ENCODE measurements around the gene PHF21B. TPM values are rescaled to one million over a fixed set of nuclear protein-coding genes. Genes with fewer than 3 reads are reported as not detected.
"Not testable (repeated sequence)": the region's sequence is repeated elsewhere in the genome, so short reads cannot be mapped to it uniquely, and the experiment has no call there.

Gene PHF21B
- total RNA-seq, 1 donor from 2014 or later: not detected

DNA sequence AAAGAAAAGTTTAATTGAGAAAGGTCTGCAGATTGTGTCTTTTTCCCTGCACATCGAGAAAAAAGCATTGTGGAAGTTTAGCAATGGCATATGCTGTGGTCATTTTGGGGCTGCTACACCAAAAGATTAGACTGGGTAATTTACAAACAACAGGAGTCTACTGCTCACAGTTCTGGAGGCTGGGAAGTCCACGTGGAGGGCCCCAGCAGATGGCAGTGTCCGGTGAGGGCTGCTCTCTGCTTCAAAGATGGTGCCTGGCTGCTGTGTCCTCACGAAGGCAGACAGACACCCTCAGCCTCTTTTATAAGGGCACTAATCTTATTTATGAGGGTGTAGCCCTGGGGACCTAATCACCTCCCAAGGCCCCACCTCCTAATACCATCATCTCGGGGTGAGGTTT is 21.1 kb downstream of the PHF21B start:
- ATAC-seq: no peak

DNA sequence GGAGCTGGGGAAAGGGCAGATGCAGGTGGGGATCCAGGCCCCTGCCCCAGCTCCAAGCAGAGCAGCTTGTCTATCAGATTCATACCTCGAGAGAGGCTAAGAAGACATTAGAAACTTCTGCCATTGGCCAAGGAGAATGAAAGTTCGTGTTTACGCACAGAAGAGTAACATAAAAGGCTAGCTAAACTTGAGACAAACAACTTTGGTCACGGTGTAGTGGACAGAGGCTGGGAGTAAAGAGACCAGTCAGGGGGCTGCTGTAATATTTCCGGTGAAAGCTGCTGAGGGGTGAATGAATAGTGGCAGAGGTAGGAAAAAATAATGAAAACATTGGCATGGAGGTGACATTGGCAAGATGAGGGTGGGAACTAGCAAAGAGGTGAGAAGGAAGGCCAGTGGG is 22.9 kb downstream of the PHF21B start:
- no peak for ATAC-seq

DNA sequence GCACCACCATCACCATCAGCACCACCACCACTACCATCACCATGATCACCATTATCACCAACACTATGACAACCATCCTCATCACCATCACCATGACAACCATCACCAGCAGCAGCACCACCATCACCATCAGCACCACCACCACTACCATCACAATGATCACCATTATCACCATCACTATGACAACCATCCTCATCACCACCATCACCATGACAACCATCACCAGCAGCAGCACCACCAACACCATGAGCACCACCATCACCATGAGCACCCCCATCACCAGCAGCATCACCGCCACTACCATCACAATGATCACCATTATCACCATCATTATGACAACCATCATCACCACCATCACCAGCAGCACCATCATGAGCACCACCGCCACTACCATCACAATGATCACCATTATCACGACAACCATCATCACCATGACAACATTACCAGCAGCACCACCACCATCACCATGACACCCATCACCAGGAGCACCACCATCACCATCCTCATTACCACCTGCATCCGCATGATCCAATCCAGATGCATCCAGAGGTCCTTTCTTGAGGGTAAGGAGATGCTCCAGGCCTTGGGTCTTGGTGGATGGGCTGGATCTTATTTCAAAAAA is 23.8 kb downstream of the PHF21B start:
- ATAC-seq: no peak

DNA sequence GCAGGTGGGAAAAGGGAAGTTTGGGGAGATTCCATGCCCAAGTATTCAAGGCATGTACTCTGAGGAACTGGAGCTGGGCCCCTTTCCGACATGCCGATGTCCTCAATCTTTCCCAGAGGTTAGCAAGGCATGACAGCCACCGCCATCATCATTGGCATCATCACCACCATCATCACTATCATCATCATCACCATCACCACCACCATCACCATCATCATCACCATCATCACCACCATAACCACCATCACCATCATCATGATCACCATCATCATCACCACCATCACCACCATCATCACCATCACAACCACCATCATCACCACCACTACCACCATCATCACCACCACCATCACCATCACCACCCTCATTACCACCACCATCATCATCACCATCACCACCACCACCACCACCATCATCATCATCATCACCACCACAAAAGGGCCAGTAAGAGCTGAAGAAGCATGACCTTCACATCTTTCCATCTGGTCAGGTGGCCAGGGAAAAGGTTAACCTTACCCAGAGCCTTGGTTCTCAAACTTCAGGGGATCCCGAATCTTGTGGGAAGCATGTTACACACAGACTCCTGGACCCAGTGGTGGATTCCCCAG is 25.8 kb downstream of the PHF21B start:
- no peak for ATAC-seq

DNA sequence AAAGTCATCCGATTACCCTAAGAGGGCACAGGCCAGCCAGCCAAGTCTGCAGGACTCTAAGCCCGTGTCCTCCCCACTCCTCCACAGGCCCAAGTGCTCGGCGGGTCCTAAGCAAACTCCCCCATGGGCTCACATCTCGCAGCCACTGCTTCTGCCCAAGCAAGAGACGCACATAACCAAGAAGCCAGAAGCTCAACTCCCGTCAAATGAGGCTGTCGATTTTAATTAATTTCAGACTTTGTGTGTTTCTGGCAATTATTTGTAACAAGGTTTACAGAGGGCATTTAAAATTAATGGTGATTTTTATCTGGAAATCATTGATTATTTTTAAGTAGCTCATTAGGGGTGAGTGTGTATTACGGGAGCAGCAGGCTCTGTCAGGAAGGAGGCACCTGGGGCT is 27.4 kb downstream of the PHF21B start:
- no peak for ATAC-seq

DNA sequence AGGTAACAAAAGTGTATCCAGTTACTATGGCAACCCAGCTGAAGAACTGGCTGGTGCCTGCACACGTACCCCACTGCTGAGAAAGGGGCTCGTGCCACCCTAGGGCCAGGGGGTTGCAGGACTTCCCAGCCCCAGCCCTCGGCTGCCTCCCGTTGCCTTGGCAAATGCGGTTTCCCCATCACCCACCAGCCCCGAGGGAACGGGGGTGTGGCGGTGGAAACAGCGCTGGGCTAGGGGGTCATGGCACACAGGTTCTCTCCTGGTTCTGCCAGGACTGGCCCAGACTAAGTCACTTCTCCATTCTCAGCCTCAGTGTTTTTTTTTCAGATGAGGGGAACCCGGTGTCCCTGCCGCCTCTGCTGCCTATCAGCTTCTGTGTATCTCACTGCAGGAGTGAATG is 27.9 kb downstream of the PHF21B start:
- no peak for ATAC-seq

DNA sequence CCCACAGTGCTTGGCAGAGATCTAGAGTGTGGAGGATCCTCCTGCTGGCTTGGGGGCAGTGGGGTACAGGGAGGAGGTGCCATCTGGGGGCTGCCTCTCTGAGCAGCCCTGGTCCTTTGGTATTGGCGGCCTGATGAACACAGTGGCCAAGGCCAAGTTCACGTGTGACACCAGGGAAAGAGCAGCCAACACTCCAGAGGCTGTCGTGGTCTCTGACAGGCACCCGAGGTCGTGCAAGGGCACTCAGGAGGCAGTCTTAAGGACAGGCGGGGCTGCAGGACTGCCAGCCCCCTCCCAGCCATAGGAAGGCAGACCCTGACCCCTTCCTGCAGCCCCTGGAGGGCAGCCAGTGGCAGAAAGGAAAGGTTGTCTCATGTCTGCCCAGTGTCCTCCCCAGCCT is 30.7 kb downstream of the PHF21B start:
- ATAC-seq: no peak

DNA sequence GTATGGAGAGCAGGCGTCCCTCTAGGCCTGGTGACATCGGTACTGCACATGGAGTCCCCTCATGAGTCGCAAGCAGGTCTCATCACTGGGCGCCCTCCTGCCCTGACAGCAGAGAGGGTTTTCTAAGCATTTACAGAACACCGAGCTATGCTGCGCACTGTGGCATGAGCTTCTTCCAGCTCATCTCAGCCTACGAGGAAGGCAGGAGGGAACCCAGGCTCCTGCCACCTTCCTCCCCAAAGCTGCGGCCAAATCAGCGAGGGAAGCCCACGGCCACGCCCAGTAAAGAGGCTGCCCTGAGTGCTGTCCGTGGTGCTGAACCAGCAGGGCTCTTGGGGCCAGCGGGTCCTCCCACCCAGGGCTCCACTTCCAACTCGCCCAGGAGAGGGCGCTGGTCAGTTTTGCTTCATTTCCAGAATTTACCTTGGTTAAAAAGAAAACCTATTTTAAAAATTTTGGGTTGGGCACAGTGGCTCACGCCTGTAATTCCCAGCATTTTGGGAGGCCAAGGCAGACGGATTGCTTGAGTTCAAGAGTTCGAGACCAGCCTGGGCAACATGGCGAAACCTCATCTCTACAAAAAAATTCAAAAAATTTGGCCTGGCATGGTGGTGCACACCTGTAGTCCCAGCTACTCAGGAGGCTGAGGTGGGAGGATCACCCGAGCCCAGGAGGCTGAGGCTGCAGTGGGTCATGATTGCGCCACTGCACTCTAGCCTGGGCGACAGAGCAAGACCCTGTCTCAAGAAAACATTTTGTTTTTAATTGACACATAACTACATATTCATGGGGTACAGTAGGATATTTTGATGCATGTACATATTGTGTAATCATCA is 34.2 kb downstream of the PHF21B start:
- ATAC-seq: peak; percentile 92

DNA sequence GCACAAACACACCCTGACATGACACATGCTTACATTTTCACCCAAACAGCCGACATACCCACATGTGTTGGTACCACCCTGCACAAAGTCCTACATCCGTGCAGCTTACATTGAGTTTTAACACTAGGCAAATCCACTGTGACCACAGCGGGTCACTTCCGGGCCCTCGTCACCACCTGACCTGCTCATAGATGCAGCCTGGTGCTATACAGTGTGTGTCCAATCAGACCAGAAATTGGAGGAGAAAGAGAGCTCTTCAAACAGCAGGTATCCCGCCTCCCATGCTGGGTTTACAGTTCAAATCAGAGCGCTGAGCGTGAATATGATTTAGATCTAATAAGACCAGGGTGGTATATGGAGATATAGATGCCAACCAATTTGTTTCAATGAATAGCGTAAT is 35.4 kb downstream of the PHF21B start:
- ATAC-seq: no peak

DNA sequence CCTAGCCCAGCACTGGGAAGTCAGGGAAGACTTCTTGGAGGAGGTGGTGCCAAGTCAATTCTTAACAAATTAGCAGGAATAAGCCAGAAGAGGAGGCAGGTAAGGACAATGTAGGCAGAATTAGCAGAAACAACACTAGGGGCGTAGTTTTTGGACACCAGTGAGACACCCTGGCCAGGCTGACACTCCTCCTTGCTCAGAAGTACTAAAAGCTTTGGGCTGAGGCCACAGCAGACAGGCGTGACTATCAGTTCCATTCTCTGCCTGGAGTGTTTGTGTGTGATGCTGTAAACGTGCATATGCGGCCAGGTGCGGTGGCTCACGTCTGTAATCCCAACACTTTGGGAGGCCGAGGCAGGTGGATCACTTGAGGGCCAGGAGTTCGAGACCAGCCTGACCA is 36.0 kb downstream of the PHF21B start:
- ATAC-seq: no peak

DNA sequence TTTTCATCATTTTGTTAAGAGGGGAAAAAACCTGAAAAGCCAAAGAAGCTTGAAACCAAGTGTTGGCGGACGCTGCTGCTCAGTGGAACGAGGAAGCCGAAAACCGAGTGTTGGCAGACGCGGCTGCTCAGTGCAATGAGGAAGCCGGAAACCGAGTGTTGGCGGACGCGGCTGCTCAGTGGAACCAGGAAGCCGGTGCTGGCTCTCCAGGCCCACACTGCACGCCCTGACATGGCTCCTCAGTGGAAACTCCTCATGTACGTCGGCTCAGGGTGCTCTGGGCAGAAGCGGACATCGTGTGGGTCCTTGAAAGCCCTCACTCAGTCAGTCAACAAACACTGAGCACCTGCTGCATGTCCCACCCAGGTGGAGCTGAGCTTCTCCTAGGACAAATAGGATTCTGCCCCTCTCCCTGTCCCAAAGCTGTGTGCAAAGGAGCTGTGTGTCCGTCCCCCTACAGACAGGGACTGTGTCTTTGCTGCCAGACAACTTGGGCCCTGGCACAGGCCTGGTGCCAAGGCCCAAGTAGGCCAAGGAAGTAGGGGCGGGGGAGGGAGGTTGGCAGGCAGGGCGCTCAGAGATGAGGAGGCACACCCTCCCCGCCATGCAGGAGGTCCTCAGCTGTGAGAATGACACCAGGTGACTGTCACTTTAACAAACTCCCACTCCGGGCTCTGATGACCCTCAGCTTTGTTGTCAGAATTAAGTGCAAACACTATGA is 37.3 kb downstream of the PHF21B start:
- peak; percentile 63 for ATAC-seq

DNA sequence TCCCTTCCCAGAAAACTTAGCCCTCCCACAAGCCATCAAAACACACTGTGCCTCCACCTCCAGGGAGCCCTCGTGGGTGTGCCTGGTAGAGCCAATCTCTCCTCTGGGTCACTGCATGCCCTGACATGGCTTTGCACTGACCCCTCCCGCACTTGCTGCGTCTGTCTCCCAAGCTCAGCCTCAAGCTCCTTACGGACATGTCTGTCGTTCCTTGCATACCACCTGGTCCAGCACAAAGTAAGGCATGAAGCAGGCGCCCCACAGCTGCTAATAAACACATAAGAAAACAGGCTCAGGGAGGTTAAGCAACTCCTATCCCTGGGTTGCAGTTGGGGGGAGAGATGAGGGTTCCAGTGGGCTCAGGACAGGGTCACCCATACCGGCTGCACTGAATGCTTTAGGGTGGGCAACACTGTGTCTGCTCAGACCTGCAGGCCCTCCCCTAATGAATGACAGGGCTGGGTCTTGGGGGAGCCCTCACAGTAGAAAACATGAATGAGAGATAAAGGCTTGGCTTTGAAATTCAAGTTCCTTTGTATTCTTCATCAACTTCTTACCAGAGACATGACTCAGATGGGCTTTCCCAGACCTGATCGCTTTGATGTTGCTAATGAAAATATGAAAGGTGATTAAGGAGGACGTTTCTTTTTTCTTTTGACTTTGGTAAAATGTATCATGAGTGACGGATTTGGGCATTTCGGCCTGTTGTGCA is 38.0 kb downstream of the PHF21B start:
- peak; percentile 19 for ATAC-seq

DNA sequence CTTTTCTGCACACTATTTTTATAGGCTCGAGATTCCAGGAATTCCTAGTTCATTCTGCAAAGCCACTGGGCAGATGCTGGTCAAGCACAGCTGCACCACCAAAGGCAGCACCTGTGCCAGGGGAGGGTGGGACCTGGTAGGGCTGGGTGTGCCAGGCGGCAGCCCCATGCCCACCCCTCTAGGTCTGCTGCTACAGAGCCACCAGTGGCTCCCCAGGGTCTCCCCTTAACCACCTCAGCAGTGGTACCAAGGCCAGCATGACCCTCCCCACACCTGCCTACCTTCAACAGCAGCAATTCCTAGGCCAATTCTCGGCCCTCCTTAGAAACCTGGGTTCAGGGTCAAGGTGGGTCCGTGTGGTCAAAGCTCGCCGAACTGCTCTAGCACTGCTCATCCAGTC is 39.5 kb downstream of the PHF21B start:
- ATAC-seq: no peak

DNA sequence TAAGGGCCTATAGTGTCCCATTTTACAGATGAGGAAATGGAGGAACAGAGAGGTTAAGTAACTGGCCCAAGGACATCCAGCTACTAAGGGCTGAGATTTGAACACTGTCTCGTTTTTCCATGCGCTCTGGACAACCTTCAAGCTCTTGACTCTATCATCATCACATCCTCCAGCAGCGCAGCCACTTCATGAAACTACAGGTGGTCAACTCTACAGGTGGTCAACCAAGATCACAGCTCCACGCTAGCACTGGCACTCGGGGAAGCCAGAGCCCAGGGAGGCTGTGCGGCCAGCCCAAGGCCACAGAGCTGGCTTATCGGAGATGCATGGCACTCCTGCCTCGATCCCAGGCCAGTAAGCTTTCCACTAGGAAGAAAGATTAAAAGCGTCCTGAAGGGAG is 40.0 kb downstream of the PHF21B start:
- ATAC-seq: no peak

DNA sequence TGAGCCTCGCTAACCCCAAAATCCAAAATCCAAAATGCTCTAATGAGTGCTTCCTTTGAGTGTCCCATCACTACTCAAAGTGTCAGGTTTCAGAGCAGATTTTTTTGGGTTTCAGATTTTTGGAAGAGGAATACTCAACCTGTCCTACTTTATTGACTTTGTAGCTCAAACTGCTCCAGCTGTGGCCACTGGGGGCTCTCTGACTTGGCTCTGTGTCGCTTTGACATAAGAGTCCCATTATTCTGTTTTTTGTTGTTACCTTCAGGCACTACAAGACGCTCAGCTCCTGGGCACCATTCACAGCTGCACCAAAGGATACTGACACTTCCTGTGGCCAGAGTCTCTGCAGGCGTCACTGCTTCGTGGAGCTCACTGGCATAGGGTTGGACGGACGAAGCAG is 41.1 kb downstream of the PHF21B start:
- ATAC-seq: no peak

DNA sequence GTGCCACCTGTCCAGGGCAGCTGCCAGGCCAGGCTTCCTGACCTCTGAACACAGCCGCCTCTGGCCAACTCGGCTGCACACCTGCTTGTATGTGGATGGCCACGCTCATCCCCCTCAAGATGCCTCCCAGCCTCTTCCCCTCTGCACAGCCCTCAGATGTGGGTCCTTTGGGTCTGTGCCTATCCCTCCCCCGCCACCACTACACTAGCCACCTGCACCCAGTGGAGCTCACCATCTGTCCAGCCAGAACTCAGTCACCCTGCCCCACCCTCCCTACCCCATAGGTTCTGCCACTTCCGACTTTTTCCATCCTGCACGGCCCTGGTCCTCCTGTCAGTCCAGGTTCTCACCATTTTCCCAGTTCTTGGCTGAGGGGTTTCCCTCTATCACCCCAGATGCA is 44.6 kb downstream of the PHF21B start:
- no peak for ATAC-seq

DNA sequence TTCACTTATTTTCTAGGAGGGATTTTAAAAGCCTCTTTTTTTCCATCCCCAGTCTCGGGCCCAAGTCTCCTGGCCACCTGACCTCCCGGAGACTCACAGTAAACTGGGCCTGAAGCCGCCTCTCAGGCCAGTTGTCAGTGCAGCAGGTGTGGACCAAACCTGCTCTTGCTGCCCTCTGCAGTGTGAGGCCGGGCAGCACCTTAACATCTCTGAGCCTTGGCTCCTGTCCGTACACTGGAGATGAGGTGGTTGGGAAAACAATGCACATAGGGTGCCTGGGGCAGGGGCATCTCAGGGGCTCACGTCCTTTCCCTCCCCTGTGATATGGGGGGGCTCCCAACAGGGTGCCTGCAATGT is 45.1 kb downstream of the PHF21B start:
- no peak for ATAC-seq

DNA sequence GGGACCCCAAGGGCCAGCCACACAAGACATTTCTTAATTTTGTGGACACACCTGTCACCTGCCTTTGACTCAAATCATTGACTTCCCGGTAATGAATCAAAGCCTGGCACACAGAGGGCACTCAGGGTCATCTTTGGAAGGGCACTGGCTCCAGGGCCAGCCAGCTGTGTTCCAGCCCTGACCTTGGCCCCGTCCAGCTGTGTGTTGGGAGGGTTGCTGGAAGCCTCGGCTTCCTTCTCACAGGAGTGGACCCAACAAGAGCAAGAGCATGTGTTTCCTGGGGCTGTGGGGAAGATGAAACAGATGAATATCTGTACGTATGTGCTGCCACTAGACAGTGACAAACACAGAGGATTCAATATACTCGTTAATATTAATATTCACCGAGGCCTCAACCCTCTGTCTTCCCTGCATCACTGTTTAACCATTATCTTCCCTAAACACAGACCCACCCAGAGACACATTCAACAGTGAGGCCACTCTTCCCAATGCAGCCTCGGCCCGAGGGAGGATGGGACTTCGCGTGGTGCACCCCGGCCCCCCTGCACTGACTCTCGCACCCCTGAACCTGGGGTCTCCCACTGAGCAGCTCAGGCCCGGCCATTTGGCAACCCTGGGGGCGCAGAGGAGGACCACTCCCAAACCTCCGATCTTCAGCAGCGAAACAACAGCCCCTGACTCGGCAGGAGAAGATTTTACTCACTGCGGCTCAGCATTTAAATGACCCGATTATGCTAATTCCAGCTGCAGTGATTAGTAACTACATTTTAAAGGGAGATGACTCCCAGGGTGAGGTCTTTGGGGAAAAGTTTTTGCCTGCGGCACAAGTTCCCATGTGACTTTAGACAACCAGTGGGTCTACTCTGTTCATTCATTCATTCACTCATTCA is 45.7 kb downstream of the PHF21B start:
- no peak for ATAC-seq

DNA sequence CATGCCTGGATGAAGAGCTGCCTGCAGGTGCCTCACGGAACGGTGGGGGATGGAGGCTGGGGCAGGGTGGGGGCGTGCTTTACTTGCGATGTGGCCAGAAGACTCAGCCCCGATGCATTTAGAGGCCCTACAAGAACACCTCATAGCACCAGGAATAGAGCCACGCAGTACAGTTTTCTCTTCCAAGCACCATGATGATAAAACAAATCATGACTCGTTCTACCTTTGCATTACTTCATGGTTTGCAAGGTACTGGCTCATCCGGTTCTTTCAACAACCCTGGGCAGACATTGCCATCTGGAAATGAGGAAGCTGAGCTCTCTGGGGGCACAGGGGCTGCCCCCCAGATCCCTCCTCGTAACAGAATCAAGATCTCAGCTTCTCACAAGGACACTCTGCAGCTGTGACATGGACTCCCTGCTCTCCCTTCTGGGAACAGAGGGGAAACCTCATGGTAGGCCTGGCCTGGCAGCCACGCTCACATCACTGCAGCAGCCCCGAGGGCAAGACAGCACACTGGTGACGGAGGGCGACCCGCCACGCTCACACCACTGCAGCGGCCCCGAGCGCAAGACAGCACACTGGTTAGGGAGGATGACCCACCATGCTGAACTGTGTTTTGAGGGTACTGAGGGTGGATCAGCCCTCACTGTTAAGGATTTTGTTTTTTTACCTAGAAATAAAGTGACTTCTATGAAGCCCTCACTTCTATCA is 46.9 kb downstream of the PHF21B start:
- ATAC-seq: peak; percentile 46

DNA sequence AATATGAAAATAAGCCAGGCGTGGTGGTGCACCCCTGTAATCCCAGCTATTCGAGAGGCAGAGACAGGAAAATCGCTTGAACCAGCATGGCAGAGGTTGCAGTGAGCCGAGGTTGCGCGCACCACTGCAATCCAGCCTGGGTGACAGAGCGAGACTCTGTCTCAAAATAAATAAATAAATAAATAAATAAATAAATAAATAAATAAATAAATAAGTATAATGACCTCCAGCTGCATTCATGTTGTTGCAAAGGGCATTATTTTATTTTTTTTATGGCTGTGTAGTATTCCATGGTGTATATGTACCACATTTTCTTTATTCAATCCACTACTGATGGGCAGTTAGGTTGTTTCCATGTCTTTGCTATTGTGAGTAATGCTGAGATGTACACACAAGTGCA is 48.1 kb downstream of the PHF21B start:
- not testable (repeated sequence) for ATAC-seq

Data from esophagus mucosa (tissue), 1 donor.